KMS-11 (cell line): ENCODE results near the gene BLACAT1.

ENCODE experiments used
- H2AFZ ChIP-seq: fragments of 200-600 bp; sonication (generic); 2 replicates; pipeline ENCODE4 v1.6.1; 2016; ENCODE audit warnings: antibody characterized with exemption, mixed run types, low read depth
- H3K27ac ChIP-seq: fragments of 200-600 bp; sonication (generic); 2 replicates; pipeline ENCODE4 v1.6.1; 2016; ENCODE audit warnings: mild to moderate bottlenecking, mixed run types
- H3K27me3 ChIP-seq: fragments of 200-600 bp; sonication (generic); 2 replicates; pipeline ENCODE4 v1.6.1; 2017; ENCODE audit warnings: mild to moderate bottlenecking, low read depth, mixed run types, moderate library complexity; ENCODE audit not compliant: insufficient read depth
- H3K36me3 ChIP-seq: fragments of 200-600 bp; sonication (generic); 2 replicates; pipeline ENCODE4 v1.6.1; 2017; ENCODE audit warnings: mild to moderate bottlenecking, mixed run types; ENCODE audit not compliant: insufficient read depth
- H3K4me1 ChIP-seq: fragments of 200-600 bp; sonication (generic); 2 replicates; pipeline ENCODE4 v1.6.1; 2016; ENCODE audit warnings: mild to moderate bottlenecking, low read depth, mixed run types; ENCODE audit not compliant: poor library complexity, severe bottlenecking
- H3K4me2 ChIP-seq: fragments of 200-600 bp; sonication (generic); 2 replicates; pipeline ENCODE4 v1.7.0; 2016; ENCODE audit warnings: mild to moderate bottlenecking, mixed run types
- H3K4me3 ChIP-seq: fragments of 200-600 bp; sonication (generic); IDR thresholded peaks from 2 replicates; pipeline ENCODE4 v1.6.1; 2017; ENCODE audit warnings: low read depth, low read length, mixed read lengths; ENCODE audit not compliant: insufficient read depth
- H3K79me2 ChIP-seq: fragments of 200-600 bp; sonication (generic); 2 replicates; pipeline ENCODE4 v1.6.1; 2016; ENCODE audit warnings: low read depth, mixed run types; ENCODE audit not compliant: insufficient read depth
- H3K9ac ChIP-seq: fragments of 200-600 bp; sonication (generic); 2 replicates; pipeline ENCODE4 v1.6.1; 2016; ENCODE audit warnings: mild to moderate bottlenecking, mixed run types
- H4K20me1 ChIP-seq: fragments of 200-600 bp; sonication (generic); 2 replicates; pipeline ENCODE4 v1.6.1; 2016; ENCODE audit warnings: mild to moderate bottlenecking, mixed run types; ENCODE audit not compliant: insufficient read depth
- CTCF ChIP-seq: fragments of 200-600 bp; sonication (generic); conservative IDR thresholded peaks from 2 replicates; pipeline ENCODE4 v1.6.1; 2017; ENCODE audit warnings: low read depth, mild to moderate bottlenecking, antibody characterized with exemption, low read length, moderate library complexity, mixed read lengths

BLACAT1 gene

DNA sequence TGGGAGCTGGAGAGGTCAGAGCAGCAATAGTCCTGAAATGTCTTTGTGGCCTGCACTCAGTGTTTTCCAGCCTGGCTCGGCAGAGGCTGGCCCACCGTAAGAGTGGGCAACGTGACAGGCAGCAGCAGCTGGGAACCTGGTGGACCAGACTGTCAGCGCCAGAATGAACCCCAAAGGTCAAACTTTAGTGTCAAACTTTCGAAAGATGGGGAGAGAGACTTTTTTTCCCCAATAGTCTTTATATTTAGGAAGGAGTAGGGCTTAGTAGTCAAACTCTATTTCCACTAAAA, 10.3 kb downstream of the BLACAT1 start:
- no peak overlapping the region for H3K9ac ChIP-seq
- H3K79me2 ChIP-seq = no peaks in the 10 kb centered on the region
- no peaks in the 10 kb centered on the region for H3K36me3 ChIP-seq
- H2AFZ ChIP-seq = no peak overlapping the region
- no peaks in the 10 kb centered on the region; the same call in 1 of the 2 replicates for H3K27me3 ChIP-seq
- no peak for TF ChIP-seq CTCF
- H3K4me1 ChIP-seq = peaks cover 18% of the 10 kb centered on the region
- H3K27ac ChIP-seq = no peak overlapping the region
- no peaks in the 10 kb centered on the region for H4K20me1 ChIP-seq
- no peak overlapping the region for H3K4me3 ChIP-seq
- H3K4me2 ChIP-seq = no peak overlapping the region

GRCh38 chr1:205444931-205445645, 10.8 kb downstream of the BLACAT1 start:
- Histone ChIP-seq H3K27ac (no peak overlapping the region), H3K36me3 (no peaks in the 10 kb centered on the region), H4K20me1 (no peaks in the 10 kb centered on the region), H3K4me1 (peaks cover 23% of the 10 kb centered on the region), H3K4me3 (no peak overlapping the region), H2AFZ (no peak overlapping the region), H3K79me2 (no peaks in the 10 kb centered on the region), H3K27me3 (no peaks in the 10 kb centered on the region; the same call in 1 of the 2 replicates), H3K4me2 (no peak overlapping the region), H3K9ac (no peak overlapping the region)
- TF ChIP-seq CTCF = no peak

DNA sequence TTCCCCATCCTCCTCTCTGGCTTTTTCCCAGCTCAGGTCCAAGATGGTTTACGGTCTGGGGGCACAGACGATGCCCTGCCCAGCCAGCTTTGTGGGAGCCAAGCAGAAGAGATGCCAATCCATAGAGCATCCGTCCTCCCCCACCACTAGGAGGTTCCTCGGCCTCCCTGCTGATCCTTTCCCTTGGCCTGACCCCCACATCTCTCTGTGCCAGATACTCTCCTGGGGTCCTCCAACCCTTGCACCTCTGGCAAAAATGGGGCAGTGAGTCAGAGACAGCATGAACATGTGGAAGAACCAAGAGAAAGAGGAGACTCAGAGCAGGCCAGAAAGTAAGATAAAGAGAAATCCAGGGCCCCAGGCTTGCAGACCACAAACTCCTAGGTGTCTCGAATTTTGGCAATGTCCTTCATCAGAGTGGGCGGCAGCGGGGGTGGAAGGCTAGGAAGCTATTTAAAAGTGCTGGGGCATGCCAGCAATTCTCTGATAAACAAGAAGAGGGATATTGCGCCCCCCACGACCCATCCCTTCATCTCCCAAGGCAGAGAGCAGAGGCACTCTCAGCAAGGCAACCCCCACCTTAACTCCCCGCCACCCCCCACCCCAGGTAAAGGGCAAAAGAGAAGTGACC, 11.4 kb downstream of the BLACAT1 start:
- Histone ChIP-seq H2AFZ (no peak overlapping the region), H3K4me1 (peaks cover 30% of the 10 kb centered on the region), H3K9ac (no peak overlapping the region), H3K27me3 (no peaks in the 10 kb centered on the region; the same call in 1 of the 2 replicates), H4K20me1 (no peaks in the 10 kb centered on the region), H3K4me2 (no peak overlapping the region), H3K36me3 (no peaks in the 10 kb centered on the region), H3K4me3 (no peak overlapping the region), H3K79me2 (no peaks in the 10 kb centered on the region), H3K27ac (no peak overlapping the region)
- TF ChIP-seq CTCF = no peak

DNA sequence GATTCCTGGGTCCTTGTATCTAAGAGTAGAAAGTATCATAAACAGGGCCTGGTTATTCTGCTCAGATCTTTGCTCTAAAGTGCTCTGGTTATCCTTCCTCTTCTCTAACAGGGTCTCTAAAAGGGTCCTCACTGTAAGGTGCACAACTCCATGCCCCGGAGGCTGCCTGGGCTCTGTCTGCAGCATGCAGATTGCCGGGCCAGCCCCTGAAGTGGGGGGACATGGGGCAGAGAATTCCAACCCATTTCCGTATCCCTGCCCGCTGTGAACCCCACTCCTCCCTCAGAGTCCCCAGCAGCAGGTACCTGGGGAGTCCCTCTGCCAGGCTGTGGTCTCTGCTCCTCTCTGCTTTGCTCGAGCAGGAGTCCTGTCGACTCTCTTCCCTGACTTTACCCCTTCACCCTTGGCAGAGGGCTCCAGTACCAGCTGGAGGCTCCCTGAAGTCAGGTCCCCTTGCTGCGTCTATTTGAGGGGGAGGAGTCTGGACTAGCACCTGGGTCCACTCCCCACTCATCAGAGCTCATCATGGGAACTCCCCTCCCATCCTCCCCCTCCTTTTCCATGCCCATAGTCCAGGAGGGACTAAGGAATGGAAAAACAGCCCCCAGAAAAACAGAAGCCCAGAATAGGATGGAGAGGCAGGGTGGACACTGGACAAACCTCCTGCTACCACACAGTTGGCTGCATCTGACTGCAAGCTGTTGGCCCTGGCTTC, 12.1 kb downstream of the BLACAT1 start:
- Histone ChIP-seq H3K79me2 (no peaks in the 10 kb centered on the region), H3K36me3 (no peaks in the 10 kb centered on the region), H3K27me3 (no peaks in the 10 kb centered on the region; the same call in 1 of the 2 replicates), H3K4me3 (no peak overlapping the region), H2AFZ (no peak overlapping the region), H3K27ac (no peak overlapping the region), H3K4me1 (peaks cover 30% of the 10 kb centered on the region), H3K9ac (no peak overlapping the region), H4K20me1 (no peaks in the 10 kb centered on the region), H3K4me2 (no peak overlapping the region)
- no peak for TF ChIP-seq CTCF
